ENCODE measurements around the gene TMEM132C.

Gene TMEM132C

GRCh38 chr12:128415036-128415560 lies 148.1 kb downstream of the TMEM132C start:
- TF ChIP-seq SPI1 (IDR thresholded peaks at IDR 0.05; ENCODE audit: borderline replicate concordance, low read depth): no peak
- no peak for DNase-seq (ENCODE audit: low read depth in 1 of 2, low spot score in 1 of 2)
- no peak overlapping the region for H3K27ac ChIP-seq (replicated peaks)
- no peak overlapping the region for H3K4me3 ChIP-seq (replicated peaks; ENCODE audit: insufficient read depth, low read length)
- H3K27me3 ChIP-seq (ENCODE audit: insufficient read depth, poor library complexity, severe bottlenecking): no peaks in the 10 kb centered on the region

GRCh38 chr12:128418944-128419343 lies 152.0 kb downstream of the TMEM132C start:
- Histone ChIP-seq H3K27me3 (ENCODE audit: insufficient read depth, poor library complexity, severe bottlenecking) (no peaks in the 10 kb centered on the region), H3K27ac (replicated peaks) (no peak overlapping the region), H3K4me3 (replicated peaks; ENCODE audit: insufficient read depth, low read length) (no peak overlapping the region)
- TF ChIP-seq POLR2AphosphoS5 (IDR thresholded peaks at IDR 0.05; ENCODE audit: low read depth) (no peak), GABPA (IDR thresholded peaks at IDR 0.05; ENCODE audit: low read depth) (no peak), REST (IDR thresholded peaks at IDR 0.05; ENCODE audit: insufficient replicate concordance, low read depth) (no peak), CTCF (IDR thresholded peaks at IDR 0.05; ENCODE audit: insufficient read depth, low read length) (no peak), SPI1 (IDR thresholded peaks at IDR 0.05; ENCODE audit: borderline replicate concordance, low read depth) (no peak)
- no peak for DNase-seq (ENCODE audit: low read depth in 1 of 2, low spot score in 1 of 2)

- Histone ChIP-seq H3K27me3 (ENCODE audit: insufficient read depth, poor library complexity, severe bottlenecking) (no peaks in the 10 kb centered on the region), H3K27ac (replicated peaks) (no peak overlapping the region), H3K4me3 (replicated peaks; ENCODE audit: insufficient read depth, low read length) (no peak overlapping the region)
- DNase-seq (ENCODE audit: low read depth in 1 of 2, low spot score in 1 of 2): no peak
- no peak for TF ChIP-seq REST (IDR thresholded peaks at IDR 0.05; ENCODE audit: insufficient replicate concordance, low read depth)
- no peak for TF ChIP-seq POLR2AphosphoS5 (IDR thresholded peaks at IDR 0.05; ENCODE audit: low read depth)
- TF ChIP-seq GABPA (IDR thresholded peaks at IDR 0.05; ENCODE audit: low read depth): no peak
- TF ChIP-seq SPI1 (IDR thresholded peaks at IDR 0.05; ENCODE audit: borderline replicate concordance, low read depth): no peak
- no peak for TF ChIP-seq CTCF (IDR thresholded peaks at IDR 0.05; ENCODE audit: insufficient read depth, low read length)
These were observed 153.2 kb downstream of the TMEM132C start for GRCh38 chr12:128420163-128420562.

GRCh38 chr12:128421375-128421774 lies 154.4 kb downstream of the TMEM132C start:
- TF ChIP-seq REST (IDR thresholded peaks at IDR 0.05; ENCODE audit: insufficient replicate concordance, low read depth) (no peak), SPI1 (IDR thresholded peaks at IDR 0.05; ENCODE audit: borderline replicate concordance, low read depth) (no peak), GABPA (IDR thresholded peaks at IDR 0.05; ENCODE audit: low read depth) (no peak), CTCF (IDR thresholded peaks at IDR 0.05; ENCODE audit: insufficient read depth, low read length) (no peak), POLR2AphosphoS5 (IDR thresholded peaks at IDR 0.05; ENCODE audit: low read depth) (no peak)
- Histone ChIP-seq H3K27me3 (ENCODE audit: insufficient read depth, poor library complexity, severe bottlenecking) (no peaks in the 10 kb centered on the region), H3K4me3 (replicated peaks; ENCODE audit: insufficient read depth, low read length) (no peak overlapping the region), H3K27ac (replicated peaks) (no peak overlapping the region)
- no peak for DNase-seq (ENCODE audit: low read depth in 1 of 2, low spot score in 1 of 2)

All from HL-60 (cell line).